Measurements from ENCODE around the gene MED13L.

GRCh38 chr12:116143909-116144308 lies 133.6 kb downstream of the MED13L start:
- TF ChIP-seq CTCF (IDR thresholded peaks at IDR 0.05) (no peak), POLR2AphosphoS5 (IDR thresholded peaks at IDR 0.05) (no peak), POLR2A (IDR thresholded peaks at IDR 0.05) (no peak)
